ENCODE results near the gene ADAM12.
A peak's percentile ranks its signal among the peaks of the same experiment; 100 is the strongest.
"Not testable (repeated sequence)": the region's sequence is repeated elsewhere in the genome, so short reads cannot be mapped to it uniquely, and the experiment has no call there.

The ADAM12 gene

GRCh38 chr10:126004752-126005151, 383.5 kb downstream of the ADAM12 start:
- DNase-seq: no peak

- DNase-seq: no peak
These were observed 386.7 kb downstream of the ADAM12 start for GRCh38 chr10:126001576-126001975.

GRCh38 chr10:125999694-126000093, 388.6 kb downstream of the ADAM12 start:
- DNase-seq: no peak

DNA sequence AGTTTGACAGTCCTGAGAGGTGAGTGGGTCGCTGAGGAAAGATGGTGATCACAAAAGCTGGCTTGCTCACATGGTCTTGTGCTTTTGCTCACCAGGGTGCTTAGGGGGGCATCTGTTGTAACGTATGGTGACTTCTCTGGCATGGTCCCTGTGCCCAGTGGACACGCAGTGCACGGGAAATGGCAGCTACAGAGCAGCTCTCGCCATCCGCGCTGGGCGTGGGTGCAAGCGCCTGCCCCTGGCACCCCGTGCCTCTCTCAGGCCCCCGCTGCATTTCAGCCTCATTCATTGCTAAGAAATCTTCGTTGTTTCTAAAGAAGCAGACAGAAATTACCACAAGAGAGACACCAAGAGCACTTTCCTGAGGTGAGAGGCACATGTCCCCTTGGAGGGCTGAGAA, 390.7 kb downstream of the ADAM12 start:
- DNase-seq: no peak

DNA sequence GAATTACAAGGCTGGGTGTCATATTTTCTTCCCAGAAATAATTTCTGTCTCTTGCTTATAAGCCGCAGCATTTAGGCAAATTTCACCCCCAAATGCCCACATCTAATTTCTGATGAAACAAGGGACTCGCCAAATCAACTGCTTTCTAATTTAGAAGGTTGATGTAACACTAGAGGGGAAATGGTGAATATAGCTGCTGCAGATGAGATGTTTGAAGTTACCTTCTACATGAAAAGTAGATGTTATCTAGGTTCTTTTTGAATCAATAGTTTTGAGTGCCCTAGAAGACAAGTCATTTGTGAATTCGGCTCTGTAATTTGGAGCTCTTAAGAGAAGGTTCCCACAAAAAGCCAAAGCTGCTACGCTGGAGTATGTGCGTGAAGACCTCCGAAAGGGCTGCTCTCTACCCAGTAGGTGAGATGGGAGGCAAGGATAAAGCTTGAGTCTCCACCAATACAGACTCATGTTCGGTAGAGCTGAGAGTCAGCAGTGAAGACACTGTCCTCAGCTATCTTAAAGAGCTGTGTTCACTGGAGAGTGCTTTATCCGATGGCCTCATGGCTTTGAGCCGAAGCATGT, 392.5 kb downstream of the ADAM12 start:
- peak in 1 of 5 experiments; percentile 85 for DNase-seq

DNA sequence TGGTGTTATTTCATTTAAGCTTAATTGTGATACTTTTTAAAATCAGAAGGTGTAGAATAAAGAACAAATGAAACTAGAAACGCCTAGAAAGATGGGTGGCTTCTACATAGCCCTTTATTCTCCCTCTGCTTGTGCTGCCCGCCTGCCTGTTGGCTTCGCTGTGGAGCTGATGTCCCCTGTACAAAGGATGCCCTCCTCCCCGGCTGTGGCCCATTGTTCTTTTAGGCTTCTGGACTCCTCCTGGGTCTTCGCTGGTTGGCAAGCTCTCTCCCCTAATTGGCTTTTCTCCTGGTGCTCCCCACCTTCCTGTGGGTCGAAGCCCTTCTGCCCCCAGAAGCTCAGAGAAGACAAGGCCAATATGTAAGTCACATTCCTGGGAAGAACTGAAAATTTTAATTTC, 393.7 kb downstream of the ADAM12 start:
- no peak for DNase-seq

DNA sequence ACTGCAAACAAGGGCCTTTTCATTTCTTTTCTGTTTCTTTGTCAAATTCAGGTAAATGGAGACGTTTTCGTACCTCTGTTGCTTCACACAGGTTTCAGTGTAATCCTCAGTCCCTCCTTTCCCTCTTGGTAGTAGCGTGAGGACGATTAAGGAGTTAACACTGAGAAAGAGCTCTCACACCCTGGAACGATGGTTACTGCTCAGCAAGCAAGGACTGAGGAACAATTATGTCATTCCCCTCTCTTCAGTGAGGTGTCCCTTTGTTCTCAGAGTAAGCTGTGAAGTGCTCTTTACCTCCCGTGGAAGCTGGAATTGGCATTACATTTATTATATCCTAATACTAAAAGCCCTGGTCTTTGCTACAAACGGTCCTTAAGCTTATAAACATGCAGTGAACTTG, 396.0 kb downstream of the ADAM12 start:
- DNase-seq: no peak

GRCh38 chr10:125991392-125991791, 396.9 kb downstream of the ADAM12 start:
- no peak for DNase-seq

- DNase-seq: no peak
These were observed 397.3 kb downstream of the ADAM12 start for GRCh38 chr10:125990974-125991373.

DNA sequence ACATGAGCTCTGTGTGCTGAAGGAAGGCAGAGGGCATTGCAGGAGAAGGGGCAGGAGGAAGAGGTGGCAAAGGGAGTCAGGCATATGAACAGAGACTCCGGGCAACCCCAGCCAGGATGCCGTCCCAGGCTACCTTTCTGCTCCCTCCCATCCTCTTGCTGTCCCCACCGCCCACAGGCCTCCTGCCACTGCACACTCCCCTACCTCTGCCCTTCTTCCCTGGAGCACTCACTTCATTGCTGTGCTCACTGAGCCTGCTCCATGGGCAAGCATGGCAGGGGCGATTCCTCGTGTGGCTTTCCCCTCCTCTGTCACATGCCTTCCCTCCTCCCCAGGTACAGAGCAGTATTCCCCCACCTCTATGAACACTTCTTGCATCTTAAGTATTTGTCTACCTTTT, 398.5 kb downstream of the ADAM12 start:
- DNase-seq: no peak

DNA sequence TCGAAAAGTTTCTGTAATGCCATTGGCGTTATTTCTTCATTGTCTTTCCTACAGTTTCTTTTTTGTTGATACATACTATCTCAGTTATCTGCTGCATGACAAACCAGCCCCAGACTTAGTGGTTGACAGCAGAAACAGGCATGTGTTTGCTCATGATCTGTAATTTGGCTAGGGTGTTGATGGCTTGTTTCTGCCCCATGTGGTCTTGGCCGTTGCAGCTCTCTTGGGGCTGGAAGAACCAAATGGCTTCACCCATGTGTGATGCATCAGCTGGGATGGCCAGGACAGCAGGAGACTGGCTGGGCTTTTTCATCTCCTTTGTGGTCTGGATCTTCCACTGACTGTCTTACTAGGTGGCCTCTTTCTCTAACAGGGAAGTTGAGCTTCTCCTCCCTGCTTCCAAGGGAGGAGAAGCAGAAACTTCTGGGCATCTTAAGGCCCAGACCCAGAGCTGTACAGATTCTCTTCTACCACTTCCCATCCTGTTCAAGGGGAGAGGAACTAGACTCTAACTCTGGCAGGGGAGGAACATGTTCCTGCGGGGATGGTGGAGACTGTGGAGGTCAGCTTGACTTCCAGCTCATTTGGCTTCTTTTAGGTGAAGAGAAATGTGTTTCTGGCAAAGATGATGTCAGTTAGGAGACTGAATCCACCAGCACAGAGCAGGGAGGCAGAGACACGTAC, 402.6 kb downstream of the ADAM12 start:
- no peak for DNase-seq

GRCh38 chr10:125984865-125985495, 403.3 kb downstream of the ADAM12 start:
- DNase-seq: no peak

GRCh38 chr10:125984346-125984745, 403.9 kb downstream of the ADAM12 start:
- no peak for DNase-seq

DNA sequence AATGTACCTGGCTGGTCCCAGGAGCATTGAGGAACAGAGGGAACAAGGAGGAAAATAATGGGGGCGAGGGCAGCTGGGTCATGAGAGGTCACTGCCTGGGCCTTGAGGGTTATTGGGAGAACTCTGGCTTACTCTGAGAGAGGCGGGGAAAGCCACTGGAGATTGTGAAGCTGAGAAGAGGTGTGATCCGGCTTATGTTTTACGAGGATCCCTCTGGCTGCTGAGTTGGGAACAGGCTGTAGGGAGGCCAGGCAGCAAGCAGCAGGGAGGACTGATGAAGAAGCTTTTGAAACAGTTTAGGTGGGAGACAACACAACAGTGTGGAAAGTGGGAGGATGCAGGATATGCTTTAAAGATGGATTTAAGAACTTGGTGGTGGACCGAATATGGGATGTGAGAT, 404.6 kb downstream of the ADAM12 start:
- no peak for DNase-seq

- no peak for DNase-seq
These were observed 405.1 kb downstream of the ADAM12 start for GRCh38 chr10:125983161-125983560.

GRCh38 chr10:125982260-125982948, 405.9 kb downstream of the ADAM12 start:
- DNase-seq: peak in 2 of 5 experiments; percentile 34 to 81

DNA sequence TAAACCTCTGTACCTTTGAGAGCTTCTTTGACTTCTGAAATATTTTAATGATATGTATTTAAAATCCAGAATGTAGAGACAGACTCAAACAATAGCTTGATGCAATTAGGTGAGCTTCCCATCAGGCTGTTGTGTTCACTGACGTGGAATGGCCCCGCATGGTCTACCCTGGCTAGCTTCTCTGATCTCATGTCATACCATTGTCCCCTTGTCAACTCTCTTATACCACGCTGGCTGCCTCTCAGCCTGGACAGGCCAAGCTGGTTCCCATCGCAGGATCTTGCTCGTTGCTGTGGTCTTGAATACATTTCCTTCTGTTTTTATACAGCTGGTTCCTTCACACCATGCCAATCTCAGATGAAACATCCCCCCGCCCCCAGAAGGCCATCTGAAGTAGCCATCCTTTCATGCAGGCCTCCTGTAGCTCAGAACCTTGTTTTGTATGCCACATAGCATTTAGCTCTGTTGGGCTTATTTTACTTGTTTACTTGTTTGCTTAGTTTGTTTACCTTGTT, 407.7 kb downstream of the ADAM12 start:
- DNase-seq: no peak

GRCh38 chr10:125979976-125980375, 408.3 kb downstream of the ADAM12 start:
- DNase-seq: peak in 1 of 5 experiments; percentile 15

DNA sequence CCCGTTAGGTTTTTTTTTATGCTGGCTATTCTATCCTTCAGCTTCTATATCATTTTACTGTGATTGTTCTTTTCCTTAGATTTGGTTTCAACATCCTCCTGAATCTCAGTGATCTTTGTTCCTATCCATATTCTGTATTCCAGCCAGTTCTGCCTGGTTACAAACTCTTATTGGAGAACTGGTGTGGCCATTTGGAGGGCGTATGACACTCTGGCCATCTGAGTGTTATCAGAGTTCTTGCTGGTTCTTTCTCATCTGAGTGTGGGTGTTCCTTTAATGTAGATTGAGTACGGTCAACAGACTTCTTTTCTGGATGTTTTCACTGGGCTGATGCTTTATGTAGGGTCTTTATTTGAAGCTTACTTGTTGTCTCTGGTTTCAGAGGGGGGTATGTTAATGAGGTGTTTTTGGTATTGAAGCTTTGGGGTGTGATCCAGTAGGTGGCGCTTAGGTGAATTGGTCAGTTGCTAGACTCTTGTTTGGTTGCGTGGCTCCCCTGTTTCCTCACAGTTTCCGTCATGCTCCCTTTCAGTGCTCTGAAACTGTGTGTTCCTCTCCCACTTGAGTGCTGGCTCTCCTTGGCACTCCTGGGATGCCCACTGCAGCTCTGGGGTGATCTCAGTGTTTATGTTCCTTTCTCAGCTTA, 411.2 kb downstream of the ADAM12 start:
- DNase-seq: peak in 1 of 5 experiments; percentile 34

DNA sequence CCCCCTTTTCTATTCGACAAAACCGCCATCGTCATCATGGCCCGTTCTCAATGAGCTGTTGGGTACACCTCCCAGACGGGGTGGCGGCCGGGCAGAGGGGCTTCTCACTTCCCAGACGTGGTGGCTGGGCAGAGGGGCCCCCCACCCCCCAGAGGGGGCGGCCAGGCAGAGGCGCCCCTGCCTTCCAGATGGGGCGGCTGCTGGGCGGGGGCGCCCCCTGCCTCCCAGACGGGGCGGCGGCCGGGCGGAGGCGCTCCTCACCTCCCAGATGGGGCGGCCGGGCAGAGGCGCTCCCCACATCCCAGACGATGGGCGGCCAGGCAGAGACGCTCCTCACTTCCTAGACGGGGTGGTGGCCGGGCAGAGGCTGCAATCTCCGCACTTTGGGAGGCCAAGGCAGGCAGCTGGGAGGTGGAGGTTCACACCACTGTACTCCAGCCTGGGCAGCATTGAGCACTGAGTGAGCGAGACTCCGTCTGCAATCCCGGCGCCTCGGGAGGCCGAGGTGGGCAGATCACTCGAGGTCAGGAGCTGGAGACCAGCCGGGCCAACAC, 418.1 kb downstream of the ADAM12 start:
- DNase-seq: not testable (repeated sequence)

DNA sequence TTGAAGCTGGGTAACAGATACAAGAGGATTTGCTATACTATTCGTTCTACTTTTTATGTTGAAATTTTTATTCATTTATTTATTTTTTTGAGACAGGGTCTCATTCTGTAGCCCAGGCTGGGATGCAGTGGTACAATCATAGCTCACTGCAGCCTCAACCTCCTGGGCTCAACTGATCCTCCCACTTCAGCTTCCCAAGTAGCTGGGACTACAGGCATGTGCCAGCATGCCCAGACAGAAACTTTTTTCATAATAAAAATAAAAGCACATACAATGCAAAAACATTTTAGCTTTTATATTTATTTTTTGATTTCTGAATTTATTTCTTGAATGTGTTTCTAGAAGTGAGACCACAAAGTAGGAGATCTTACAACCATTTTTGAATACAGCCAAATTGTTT, 420.7 kb downstream of the ADAM12 start:
- DNase-seq: no peak

- no peak for DNase-seq
These were observed 423.7 kb downstream of the ADAM12 start for GRCh38 chr10:125964558-125964957.
